Chondrocyte (in vitro differentiated cells): ENCODE data around the gene TFEB. TPM values are rescaled to one million over a fixed set of nuclear protein-coding genes. Genes with fewer than 3 reads are reported as not detected.

Source experiments
- DNase-seq: peaks from one replicate; pipeline ENCODE4 v3.0.0; 2021; ENCODE audit warnings: mixed read lengths, low spot score
- H3K27ac Mint-ChIP-seq: one replicate; pipeline ENCODE4 v1.8.0; 2021; ENCODE audit warnings: mild to moderate bottlenecking, moderate library complexity, mixed read lengths; ENCODE audit not compliant: unreplicated experiment
- H3K27me3 Mint-ChIP-seq: 2 replicates; pipeline ENCODE4 v1.8.0; 2021; ENCODE audit warnings: low read depth, mixed read lengths
- H3K36me3 Mint-ChIP-seq: 2 replicates; pipeline ENCODE4 v1.8.0; 2021; ENCODE audit warnings: low read depth, mixed read lengths
- H3K4me1 Mint-ChIP-seq: 2 replicates; pipeline ENCODE4 v1.8.0; 2021; ENCODE audit warnings: low read depth, mild to moderate bottlenecking, mixed read lengths
- H3K4me3 Mint-ChIP-seq: one replicate; pipeline ENCODE4 v1.8.0; 2021; ENCODE audit warnings: mild to moderate bottlenecking, moderate library complexity, mixed read lengths; ENCODE audit not compliant: unreplicated experiment
- H3K9me3 Mint-ChIP-seq: 2 replicates; pipeline ENCODE4 v1.8.0; 2021; ENCODE audit warnings: low read depth, mixed read lengths
- total RNA-seq: library from RNA; stranded (reverse); gene quantifications from 3 replicates; pipeline ENCODE4 v1.2.1, GENCODE V29; 2021
- TF ChIP-seq, protein P1 (sequence below): fragments of 200-600 bp; sonication (generic); IDR thresholded peaks from 2 replicates; pipeline ENCODE4 v1.5.0; 2021; ENCODE audit warnings: antibody characterized with exemption, mild to moderate bottlenecking, moderate library complexity

Gene TFEB
- total RNA-seq, 1 donor from 2014 or later, result 11.6 TPM

- H3K4me3 Mint-ChIP-seq, result no peak overlapping the region
- TF ChIP-seq, protein P1, sequence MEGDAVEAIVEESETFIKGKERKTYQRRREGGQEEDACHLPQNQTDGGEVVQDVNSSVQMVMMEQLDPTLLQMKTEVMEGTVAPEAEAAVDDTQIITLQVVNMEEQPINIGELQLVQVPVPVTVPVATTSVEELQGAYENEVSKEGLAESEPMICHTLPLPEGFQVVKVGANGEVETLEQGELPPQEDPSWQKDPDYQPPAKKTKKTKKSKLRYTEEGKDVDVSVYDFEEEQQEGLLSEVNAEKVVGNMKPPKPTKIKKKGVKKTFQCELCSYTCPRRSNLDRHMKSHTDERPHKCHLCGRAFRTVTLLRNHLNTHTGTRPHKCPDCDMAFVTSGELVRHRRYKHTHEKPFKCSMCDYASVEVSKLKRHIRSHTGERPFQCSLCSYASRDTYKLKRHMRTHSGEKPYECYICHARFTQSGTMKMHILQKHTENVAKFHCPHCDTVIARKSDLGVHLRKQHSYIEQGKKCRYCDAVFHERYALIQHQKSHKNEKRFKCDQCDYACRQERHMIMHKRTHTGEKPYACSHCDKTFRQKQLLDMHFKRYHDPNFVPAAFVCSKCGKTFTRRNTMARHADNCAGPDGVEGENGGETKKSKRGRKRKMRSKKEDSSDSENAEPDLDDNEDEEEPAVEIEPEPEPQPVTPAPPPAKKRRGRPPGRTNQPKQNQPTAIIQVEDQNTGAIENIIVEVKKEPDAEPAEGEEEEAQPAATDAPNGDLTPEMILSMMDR, result no peak
- H3K27ac Mint-ChIP-seq, result no peak overlapping the region
- peak; percentile 36 for DNase-seq
- H3K4me1 Mint-ChIP-seq, result no peaks in the 10 kb centered on the region
- H3K27me3 Mint-ChIP-seq, result peaks cover 13% of the 10 kb centered on the region
- H3K9me3 Mint-ChIP-seq, result no peaks in the 10 kb centered on the region
- H3K36me3 Mint-ChIP-seq, result peaks cover 3% of the 10 kb centered on the region
Measured at GRCh38 chr6:41663568-41663967, 71.8 kb downstream of the TFEB start.

DNA sequence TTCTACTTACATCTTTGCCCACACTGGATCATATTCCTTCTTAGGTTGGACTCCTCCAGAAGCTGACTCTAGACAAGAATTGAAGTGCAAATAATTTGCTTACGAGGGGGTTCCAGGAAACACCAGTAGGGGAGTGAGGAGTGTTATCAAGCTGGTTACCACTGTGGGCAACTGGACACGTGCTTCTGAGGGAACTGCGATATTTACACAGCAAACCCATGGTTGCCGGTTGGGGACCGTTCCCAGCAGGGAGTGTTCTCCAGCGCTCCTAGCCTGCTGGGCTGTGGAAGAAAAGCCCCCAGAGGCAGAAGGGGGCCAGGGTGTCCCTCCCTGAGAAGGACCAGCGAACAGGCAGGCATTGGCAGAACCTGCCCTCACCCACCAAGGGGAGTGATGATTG is 75.5 kb downstream of the TFEB start:
- peaks cover 27% of the 10 kb centered on the region for H3K4me1 Mint-ChIP-seq
- H3K27me3 Mint-ChIP-seq, result peaks cover 11% of the 10 kb centered on the region
- H3K4me3 Mint-ChIP-seq, result no peak overlapping the region
- H3K9me3 Mint-ChIP-seq, result no peaks in the 10 kb centered on the region
- peaks cover 1% of the 10 kb centered on the region for H3K36me3 Mint-ChIP-seq
- H3K27ac Mint-ChIP-seq, result no peak overlapping the region
- peak; percentile 60 for DNase-seq
- TF ChIP-seq, protein P1, result no peak

GRCh38 chr6:41658636-41659035 is 76.8 kb downstream of the TFEB start:
- Mint-ChIP-seq H3K27me3 (peaks cover 11% of the 10 kb centered on the region), H3K4me1 (peaks cover 36% of the 10 kb centered on the region), H3K9me3 (no peaks in the 10 kb centered on the region), H3K36me3 (peaks cover 1% of the 10 kb centered on the region), H3K27ac (no peak overlapping the region), H3K4me3 (no peak overlapping the region)
- peak; percentile 78 for DNase-seq
- TF ChIP-seq, protein P1, result no peak

- peak; percentile 75 for DNase-seq
- H3K9me3 Mint-ChIP-seq, result no peaks in the 10 kb centered on the region
- H3K4me3 Mint-ChIP-seq, result no peak overlapping the region
- TF ChIP-seq, protein P1, result no peak
- H3K27me3 Mint-ChIP-seq, result peaks cover 10% of the 10 kb centered on the region
- H3K27ac Mint-ChIP-seq, result peak overlapping the region; percentile 8
- peaks cover 42% of the 10 kb centered on the region for H3K4me1 Mint-ChIP-seq
- peaks cover 6% of the 10 kb centered on the region for H3K36me3 Mint-ChIP-seq
Measured at GRCh38 chr6:41657131-41658094, 78.0 kb downstream of the TFEB start.

- Mint-ChIP-seq H3K36me3 (peaks cover 14% of the 10 kb centered on the region), H3K4me1 (peaks cover 48% of the 10 kb centered on the region), H3K4me3 (no peak overlapping the region), H3K27ac (peak overlapping the region; percentile 78), H3K27me3 (no peaks in the 10 kb centered on the region), H3K9me3 (no peaks in the 10 kb centered on the region)
- TF ChIP-seq, protein P1, result no peak
- DNase-seq, result peak; percentile 84
Measured at GRCh38 chr6:41656002-41656691, 79.3 kb downstream of the TFEB start.
